H1 (cell line): ENCODE results near the gene BATF3. TPM values are rescaled to one million over a fixed set of nuclear protein-coding genes. Genes with fewer than 3 reads are reported as not detected.

ENCODE experiments used
- CTCF ChIA-PET: fragments of 300-600 bp; sonication (Branson Sonifier 250); formaldehyde crosslinking; loops from one replicate; lab custom pipeline; 2021; ENCODE audit not compliant: partially characterized antibody; lab: Charles Lee
- POLR2A ChIA-PET: fragments of 300-600 bp; sonication (Branson Sonifier 250); formaldehyde crosslinking; loops from one replicate; lab custom pipeline; 2021; ENCODE audit warnings: inconsistent platforms; ENCODE audit not compliant: partially characterized antibody; lab: Charles Lee
- DNase-seq, 2 experiments: peaks; one replicate each; pipeline versions ENCODE4 v3.0.0 to v3.0.0-alpha.2; 2010 to 2022; ENCODE audit warnings: low spot score in 2 of 2, low read depth in 1 of 2, mixed read lengths in 1 of 2
- FAIRE-seq: peaks from 2 replicates; lab custom pipeline; 2011; peaks lifted over from hg19 to GRCh38; lab: Jason Lieb, UNC
- H2AFZ ChIP-seq: 2 replicates; pipeline ENCODE4 v1.8.1; 2012; ENCODE audit warnings: low read length, inconsistent platforms
- H2AK5ac ChIP-seq: 2 replicates; pipeline ENCODE4 v1.6.1; 2013; ENCODE audit warnings: low read depth, low read length
- H2BK120ac ChIP-seq: replicated peaks from 2 replicates; pipeline ENCODE3; 2013; ENCODE audit warnings: low read depth, low read length, inconsistent platforms
- H2BK12ac ChIP-seq: 2 replicates; pipeline ENCODE4 v1.6.1; 2013; ENCODE audit warnings: low read depth, low read length
- H2BK15ac ChIP-seq: 2 replicates; pipeline ENCODE4 v1.6.1; 2013; ENCODE audit warnings: low read length
- H2BK20ac ChIP-seq: 2 replicates; pipeline ENCODE4 v1.6.1; 2013; ENCODE audit warnings: low read length
- H2BK5ac ChIP-seq: 2 replicates; pipeline ENCODE4 v1.6.1; 2013; ENCODE audit warnings: low read depth, low read length
- H3K14ac ChIP-seq: 2 replicates; pipeline ENCODE4 v1.6.1; 2013; ENCODE audit warnings: inconsistent platforms; ENCODE audit not compliant: insufficient read length
- H3K18ac ChIP-seq: 2 replicates; pipeline ENCODE4 v1.6.1; 2013; ENCODE audit warnings: low read length; ENCODE audit errors: extremely low read depth
- H3K23ac ChIP-seq: 2 replicates; pipeline ENCODE4 v1.6.1; 2013; ENCODE audit warnings: inconsistent platforms; ENCODE audit not compliant: insufficient read length
- H3K23me2 ChIP-seq: 2 replicates; pipeline ENCODE4 v1.6.1; 2013; ENCODE audit warnings: low read depth, low read length
- H3K27ac ChIP-seq: 2 replicates; pipeline ENCODE4 v1.6.1; 2011; ENCODE audit warnings: low read depth, low read length, inconsistent platforms
- H3K27me3 ChIP-seq, 4 experiments: replicated peaks in 1 of 4; 1 replicate in 1 of 4; 2 replicates in 3 of 4; pipeline versions ENCODE4 v1.6.1 to v1.8.1; 2011 to 2013; ENCODE audit warnings: low read length in 3 of 4, mild to moderate bottlenecking in 3 of 4, inconsistent platforms in 2 of 4, mixed read lengths in 2 of 4, moderate library complexity in 1 of 4; ENCODE audit not compliant: control insufficient read depth in 3 of 4, insufficient read depth in 3 of 4; ENCODE audit errors: extremely low read depth in 1 of 4
- H3K36me3 ChIP-seq, 4 experiments: 2 replicates each; pipeline versions ENCODE4 v1.6.1 to v1.8.1; 2011 to 2013; ENCODE audit warnings: mild to moderate bottlenecking in 4 of 4, low read length in 3 of 4, moderate library complexity in 2 of 4, control low read depth in 1 of 4, inconsistent platforms in 1 of 4; ENCODE audit not compliant: insufficient read depth in 4 of 4, control insufficient read depth in 2 of 4
- H3K4ac ChIP-seq: replicated peaks from 2 replicates; pipeline ENCODE3; 2013; ENCODE audit warnings: low read length, low read depth, mixed read lengths, inconsistent platforms; ENCODE audit not compliant: insufficient read length
- H3K4me1 ChIP-seq, 4 experiments: replicated peaks in 1 of 4; 1 replicate in 1 of 4; 2 replicates in 3 of 4; pipeline versions ENCODE4 v1.6.1 to v1.8.1; 2011 to 2013; ENCODE audit warnings: low read length in 3 of 4, inconsistent platforms in 2 of 4, mixed read lengths in 1 of 4; ENCODE audit not compliant: insufficient read depth in 4 of 4, control insufficient read depth in 3 of 4
- H3K4me2 ChIP-seq, 2 experiments: 2 replicates each; pipeline versions ENCODE4 v1.6.1 to v1.8.1; 2011 to 2013; ENCODE audit warnings: low read depth in 2 of 2, low read length in 2 of 2, control low read depth in 1 of 2, inconsistent platforms in 1 of 2, mild to moderate bottlenecking in 1 of 2; ENCODE audit not compliant: insufficient read depth in 1 of 2
- H3K4me3 ChIP-seq, 4 experiments: fragments of 200-600, 300-600 bp in 1 of 4; sonication (generic), shearing (Covaris generic), sonication (Bioruptor Twin) in 1 of 4; 2 replicates each; pipeline versions ENCODE4 v1.5.1 to v1.8.1; 2011 to 2016; ENCODE audit warnings: low read length in 4 of 4, low read depth in 3 of 4, control low read depth in 2 of 4, inconsistent platforms in 2 of 4, mild to moderate bottlenecking in 2 of 4, mixed read lengths in 1 of 4, moderate library complexity in 1 of 4; ENCODE audit not compliant: insufficient read depth in 2 of 4; ENCODE audit errors: extremely low read depth in 1 of 4
- H3K56ac ChIP-seq: replicated peaks from 2 replicates; pipeline ENCODE3; 2013; ENCODE audit warnings: low read depth, mild to moderate bottlenecking, mixed read lengths, low read length, inconsistent platforms; ENCODE audit not compliant: insufficient read length
- H3K79me1 ChIP-seq: 2 replicates; pipeline ENCODE4 v1.6.1; 2013; ENCODE audit warnings: low read depth, low read length, control low read depth
- H3K79me2 ChIP-seq, 2 experiments: 2 replicates each; pipeline versions ENCODE4 v1.6.1 to v1.8.1; 2012 to 2013; ENCODE audit warnings: low read length in 2 of 2, mild to moderate bottlenecking in 2 of 2, inconsistent platforms in 1 of 2; ENCODE audit not compliant: insufficient read depth in 2 of 2, control insufficient read depth in 1 of 2
- H3K9ac ChIP-seq, 4 experiments: replicated peaks in 1 of 4; 1 replicate in 1 of 4; 2 replicates in 3 of 4; pipeline versions ENCODE4 v1.6.1 to v1.8.1; 2011 to 2013; ENCODE audit warnings: low read depth in 3 of 4, low read length in 3 of 4, control low read depth in 2 of 4, mild to moderate bottlenecking in 2 of 4, moderate library complexity in 2 of 4, inconsistent platforms in 1 of 4; ENCODE audit errors: extremely low read depth in 1 of 4
- H3K9me3 ChIP-seq, 2 experiments: 2 replicates each; pipeline versions ENCODE4 v1.6.1 to v1.8.1; 2012 to 2013; ENCODE audit warnings: mild to moderate bottlenecking in 2 of 2, moderate library complexity in 2 of 2, control low read depth in 1 of 2, inconsistent platforms in 1 of 2, low read depth in 1 of 2, low read length in 1 of 2, mixed read lengths in 1 of 2; ENCODE audit not compliant: insufficient read depth in 2 of 2
- H4K20me1 ChIP-seq, 2 experiments: replicated peaks in 1 of 2; 2 replicates each; pipeline versions ENCODE3 to v1.8.1; 2011 to 2013; ENCODE audit warnings: inconsistent platforms in 2 of 2, low read length in 2 of 2, mild to moderate bottlenecking in 1 of 2; ENCODE audit not compliant: insufficient read depth in 2 of 2, control insufficient read depth in 1 of 2
- H4K5ac ChIP-seq: 2 replicates; pipeline ENCODE4 v1.6.1; 2013; ENCODE audit warnings: low read length, low read depth, mixed read lengths, inconsistent platforms; ENCODE audit not compliant: insufficient read length
- H4K8ac ChIP-seq: 2 replicates; pipeline ENCODE4 v1.8.0; 2013; ENCODE audit warnings: mild to moderate bottlenecking, moderate library complexity, low read length, inconsistent platforms; ENCODE audit not compliant: insufficient read depth; ENCODE audit errors: extremely low read depth
- H4K91ac ChIP-seq: replicated peaks from 2 replicates; pipeline ENCODE3; 2013; ENCODE audit warnings: low read length, mixed read lengths, inconsistent platforms; ENCODE audit not compliant: insufficient read length
- ASH2L ChIP-seq: fragments of 200-600, 300-600 bp; sonication (generic); IDR thresholded peaks from one replicate; pipeline ENCODE4 v1.7.1; 2017; ENCODE audit warnings: low read length
- ATF3 ChIP-seq: IDR thresholded peaks from 2 replicates; pipeline ENCODE4 v1.6.1; 2011; ENCODE audit warnings: low read depth, mild to moderate bottlenecking, low read length; ENCODE audit not compliant: insufficient read depth
- CBX8 ChIP-seq: fragments of 300-800, 300-1000 bp; sonication (generic); IDR thresholded peaks from 2 replicates; pipeline ENCODE4 v1.7.1; 2016; ENCODE audit warnings: low read depth, low read length, borderline replicate concordance
- EGR1 ChIP-seq: IDR thresholded peaks from 2 replicates; pipeline ENCODE4 v1.6.1; 2011; ENCODE audit warnings: low read depth, low read length, borderline replicate concordance
- HDAC6 ChIP-seq: IDR thresholded peaks from one replicate; pipeline ENCODE4 v1.7.1; 2012; ENCODE audit warnings: low read depth, mild to moderate bottlenecking, inconsistent platforms, low read length, moderate library complexity
- JUN ChIP-seq: IDR thresholded peaks from 2 replicates; pipeline ENCODE4 v1.6.1; 2011; ENCODE audit warnings: low read depth, mild to moderate bottlenecking, improper control_type of control experiment, low read length
- KDM4A ChIP-seq: IDR thresholded peaks from one replicate; pipeline ENCODE4 v1.7.1; 2012; ENCODE audit warnings: low read depth, mild to moderate bottlenecking, moderate library complexity, low read length, inconsistent platforms; ENCODE audit not compliant: severe bottlenecking
- KDM5A ChIP-seq: fragments of 200-600 bp; IDR thresholded peaks from 2 replicates; pipeline ENCODE4 v1.7.1; 2012; ENCODE audit warnings: mild to moderate bottlenecking, low read length, inconsistent platforms, mixed read lengths
- MAFK ChIP-seq: IDR thresholded peaks from 2 replicates; pipeline ENCODE4 v1.6.1; 2012; ENCODE audit warnings: low read depth, mild to moderate bottlenecking, improper control_type of control experiment, low read length
- PHF8 ChIP-seq: fragments of 200-600 bp; sonication (generic); conservative IDR thresholded peaks from 2 replicates; pipeline ENCODE4 v1.7.1; 2012; ENCODE audit warnings: low read depth, mild to moderate bottlenecking, inconsistent platforms, low read length, moderate library complexity
- RFX5 ChIP-seq: IDR thresholded peaks from 2 replicates; pipeline ENCODE4 v1.6.1; 2011; ENCODE audit warnings: low read depth, low read length, improper control_type of control experiment, borderline replicate concordance
- SIN3A ChIP-seq, 2 experiments: IDR thresholded peaks in 1 of 2; conservative IDR thresholded peaks in 1 of 2; 2 replicates each; pipeline ENCODE4 v1.6.1; 2011 to 2012; ENCODE audit warnings: low read length in 2 of 2, improper control_type of control experiment in 1 of 2, low read depth in 1 of 2, mild to moderate bottlenecking in 1 of 2
- SIX5 ChIP-seq: IDR thresholded peaks from 2 replicates; pipeline ENCODE4 v1.6.1; 2011; ENCODE audit warnings: mild to moderate bottlenecking, low read depth, low read length
- SP2 ChIP-seq: IDR thresholded peaks from 2 replicates; pipeline ENCODE4 v1.6.1; 2012; ENCODE audit warnings: mild to moderate bottlenecking, low read length, inconsistent platforms
- WGBS, 2 experiments: shearing (Covaris generic) in 1 of 2; methylation state at CpG; one replicate each; pipeline versions ENCODE4 v1.1.6 to v1.1.7; 2013 to 2015; ENCODE audit warnings: low lambda C conversion rate in 2 of 2, mixed read lengths in 2 of 2, inconsistent platforms in 1 of 2, low coverage in 1 of 2, missing lambda C conversion rate in 1 of 2; ENCODE audit not compliant: insufficient replicate concordance in 2 of 2, insufficient coverage in 1 of 2, insufficient read length in 1 of 2; ENCODE audit errors: extremely low coverage in 1 of 2, missing lambda C conversion rate in 1 of 2; 5-methylcytosine and 5-hydroxymethylcytosine counted together
- polyA plus RNA-seq, 7 experiments: library from polyadenylated mRNA; depleted of rRNA in 3 of 7; stranded (reverse) in 5 of 7; unstranded in 2 of 7; fragments of >200 nt in 5 of 7; fragments of 200-250 nt in 2 of 7; gene quantifications; 1 replicate in 5 of 7; 2 replicates in 1 of 7; 4 replicates in 1 of 7; pipeline versions ENCODE4 v1.2.1 to v1.2.3, GENCODE V29; 2011 to 2013; ENCODE audit warnings: missing spikeins in 2 of 7, mixed read lengths in 2 of 7
- total RNA-seq: library from RNA; stranded (reverse); fragmentation: NEBNext Ultra II Directional; extraction: Animal tissue kit (Norgen Biotek cat#: 25700); gene quantifications from 2 replicates; pipeline ENCODE4 v1.2.1, GENCODE V29; 2021

Gene BATF3
- total and polyA plus RNA-seq, 2 of the 8 experiments (the other 6 are each of a cell fraction or from before 2014, with no cell fraction given) = 6.3 TPM

- no peak overlapping the region for H2BK20ac ChIP-seq
- no peak overlapping the region for H3K4me2 ChIP-seq
- POLR2A ChIA-PET = no interaction called here
- peaks cover 0 to 2% (median 0%) of the 10 kb centered on the region in 4 experiments; a peak in 1 of 7 replicates for H3K27me3 ChIP-seq
- no peak overlapping the region for H3K27ac ChIP-seq
- peaks cover 0 to 4% (median 1%) of the 10 kb centered on the region in 4 experiments; a peak in 3 of 7 replicates for H3K4me1 ChIP-seq
- no peak overlapping the region for H3K56ac ChIP-seq
- FAIRE-seq (no peak), DNase-seq (no peak)
- no peak overlapping the region for H4K8ac ChIP-seq
- H3K4me3 ChIP-seq = no peak overlapping the region
- H2BK120ac ChIP-seq = no peak overlapping the region
- H3K79me1 ChIP-seq = no peaks in the 10 kb centered on the region
- peaks cover 0 to 4% of the 10 kb centered on the region in 2 experiments for H4K20me1 ChIP-seq
- H3K79me2 ChIP-seq = no peaks in the 10 kb centered on the region
- 84% methylated on average over 9 of the region's 11 CpGs; no CpG with 5 or more reads in 1 of the 2 experiments for WGBS, 2 experiments
- H3K23me2 ChIP-seq = peaks cover 5% of the 10 kb centered on the region; the same call in 1 of the 2 replicates
- no peak overlapping the region for H2AK5ac ChIP-seq
- no peak overlapping the region for H2BK5ac ChIP-seq
- no peak overlapping the region for H3K23ac ChIP-seq
- no peak overlapping the region for H2BK15ac ChIP-seq
- H4K5ac ChIP-seq = no peak overlapping the region
- no peak overlapping the region for H3K9ac ChIP-seq
- no peak overlapping the region for H4K91ac ChIP-seq
- H3K14ac ChIP-seq = no peak overlapping the region
- CTCF ChIA-PET = interaction anchor here (1.2 to 2.2 kb wide), 3 partner anchors 9 to 19 kb away, joined by 3 to 9 read pairs (median 3); no protein-coding TSS in a partner anchor
- no peaks in the 10 kb centered on the region for H3K9me3 ChIP-seq
- no peak overlapping the region for H3K18ac ChIP-seq
- H2BK12ac ChIP-seq = no peak overlapping the region
- H2AFZ ChIP-seq = no peak overlapping the region
- no peaks in the 10 kb centered on the region for H3K36me3 ChIP-seq
- no peak overlapping the region for H3K4ac ChIP-seq
- TF ChIP-seq ASH2L = no peak
- TF ChIP-seq PHF8 = no peak
- no peak for TF ChIP-seq EGR1
- TF ChIP-seq MAFK = no peak
- no peak for TF ChIP-seq HDAC6
- no peak for TF ChIP-seq SIX5
- TF ChIP-seq SIN3A (conservative IDR thresholded peaks at IDR 0.05 in 1 of 2, IDR thresholded peaks at IDR 0.05 in 1 of 2; ENCODE audit: low read depth in 1 of 2, low read length in 2 of 2) = no peak
- no peak for TF ChIP-seq JUN
- TF ChIP-seq KDM4A = no peak
- no peak for TF ChIP-seq SP2
- no peak for TF ChIP-seq CBX8
- TF ChIP-seq ATF3 = no peak
- TF ChIP-seq RFX5 = no peak
- no peak for TF ChIP-seq KDM5A
Measured at GRCh38 chr1:212686591-212686990, 13.0 kb downstream of the BATF3 start.
